Activated naive CD4-positive, alpha-beta T cell treated with anti-CD3 and anti-CD28 coated beads, Interleukin-2, amount 50 U/mL, for 16 hours (primary cell): ENCODE data around the gene LMBRD1.

ENCODE experiments used
- DNase-seq: peaks from one replicate; pipeline ENCODE4 v3.0.0-alpha.2; 2020

LMBRD1 gene

DNA sequence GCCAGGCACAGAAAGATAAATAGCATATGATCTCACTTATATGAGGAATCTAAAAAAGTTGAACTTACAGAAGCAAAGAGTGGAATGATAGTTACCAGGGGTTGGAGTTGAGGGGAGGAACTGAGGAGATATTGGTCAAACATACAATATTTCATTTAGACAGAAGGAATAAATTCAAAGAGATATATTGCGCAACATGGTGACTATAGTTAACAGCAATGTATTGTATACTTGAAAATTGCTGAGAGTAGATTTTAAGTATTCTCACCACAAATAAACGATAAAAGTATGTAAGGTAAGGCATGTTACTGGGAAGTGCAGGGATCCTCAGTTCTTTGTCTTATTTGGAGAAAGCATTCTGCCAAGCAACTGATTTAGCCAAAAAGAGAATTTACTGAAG lies 171.9 kb downstream of the LMBRD1 start:
- no peak for DNase-seq
